H9 (cell line): Measurements from ENCODE around the gene ELMOD3. TPM values are rescaled to one million over a fixed set of nuclear protein-coding genes. Genes with fewer than 3 reads are reported as not detected.

Experiments
- DNase-seq: peaks from one replicate; pipeline ENCODE4 v3.0.0-alpha.2; 2017
- H2AFZ ChIP-seq: one replicate; pipeline ENCODE4 v1.6.1; 2013; ENCODE audit warnings: mild to moderate bottlenecking, low read length, control low read depth, moderate library complexity
- H2AK5ac ChIP-seq: 2 replicates; pipeline ENCODE4 v1.6.1; 2013; ENCODE audit warnings: low read length, control low read depth, mixed read lengths; ENCODE audit not compliant: insufficient read length
- H2BK120ac ChIP-seq: one replicate; pipeline ENCODE4 v1.6.1; 2013; ENCODE audit warnings: low read depth, mild to moderate bottlenecking, low read length, control low read depth, inconsistent platforms; ENCODE audit not compliant: poor library complexity, severe bottlenecking
- H2BK12ac ChIP-seq: 2 replicates; pipeline ENCODE4 v1.6.1; 2013; ENCODE audit warnings: low read length, control low read depth, mixed read lengths, low read depth; ENCODE audit not compliant: insufficient read length
- H2BK15ac ChIP-seq: 2 replicates; pipeline ENCODE4 v1.6.1; 2013; ENCODE audit warnings: low read depth, low read length, control low read depth
- H2BK20ac ChIP-seq: one replicate; pipeline ENCODE4 v1.6.1; 2013; ENCODE audit warnings: low read depth, mild to moderate bottlenecking, low read length, control low read depth, inconsistent platforms; ENCODE audit not compliant: poor library complexity, severe bottlenecking
- H2BK5ac ChIP-seq: 2 replicates; pipeline ENCODE4 v1.6.1; 2013; ENCODE audit warnings: low read length, control low read depth, mixed read lengths; ENCODE audit not compliant: insufficient read length
- H3K14ac ChIP-seq: 2 replicates; pipeline ENCODE4 v1.6.1; 2013; ENCODE audit warnings: low read length, control low read depth; ENCODE audit not compliant: insufficient read depth
- H3K18ac ChIP-seq: 2 replicates; pipeline ENCODE4 v1.6.1; 2013; ENCODE audit warnings: low read depth, mild to moderate bottlenecking, mixed read lengths, low read length, control low read depth; ENCODE audit not compliant: insufficient read length
- H3K23ac ChIP-seq: 2 replicates; pipeline ENCODE4 v1.6.1; 2013; ENCODE audit warnings: low read length, control low read depth, mixed read lengths, low read depth; ENCODE audit not compliant: insufficient read length
- H3K23me2 ChIP-seq: 2 replicates; pipeline ENCODE4 v1.6.1; 2013; ENCODE audit warnings: low read depth, mild to moderate bottlenecking, mixed read lengths, low read length, control low read depth; ENCODE audit not compliant: insufficient read length, poor library complexity, severe bottlenecking
- H3K27ac ChIP-seq: 2 replicates; pipeline ENCODE4 v1.5.1; 2013; ENCODE audit warnings: low read length, control low read depth, mixed read lengths, low read depth; ENCODE audit not compliant: insufficient read length
- H3K27me3 ChIP-seq: 2 replicates; pipeline ENCODE4 v1.6.1; 2013; ENCODE audit warnings: low read length, control low read depth, inconsistent platforms; ENCODE audit not compliant: insufficient read depth
- H3K4ac ChIP-seq: 2 replicates; pipeline ENCODE4 v1.6.1; 2013; ENCODE audit warnings: low read depth, mild to moderate bottlenecking, control low read depth, inconsistent platforms, low read length, moderate library complexity
- H3K4me1 ChIP-seq: 2 replicates; pipeline ENCODE4 v1.6.1; 2013; ENCODE audit warnings: low read length, control low read depth, inconsistent platforms; ENCODE audit not compliant: insufficient read depth
- H3K4me2 ChIP-seq: 2 replicates; pipeline ENCODE4 v1.6.1; 2013; ENCODE audit warnings: low read length, control low read depth, mixed read lengths; ENCODE audit not compliant: insufficient read length, insufficient read depth
- H3K56ac ChIP-seq: 2 replicates; pipeline ENCODE4 v1.6.1; 2013; ENCODE audit warnings: low read depth, mild to moderate bottlenecking, mixed read lengths, low read length, control low read depth; ENCODE audit not compliant: insufficient read length
- H3K79me1 ChIP-seq: 2 replicates; pipeline ENCODE4 v1.6.1; 2013; ENCODE audit warnings: low read depth, mild to moderate bottlenecking, moderate library complexity, low read length, control low read depth, inconsistent platforms; ENCODE audit not compliant: insufficient read depth, poor library complexity, severe bottlenecking
- H3K79me2 ChIP-seq: 2 replicates; pipeline ENCODE4 v1.6.1; 2013; ENCODE audit warnings: low read length, control low read depth, inconsistent platforms; ENCODE audit not compliant: insufficient read depth
- H3K9ac ChIP-seq: 2 replicates; pipeline ENCODE4 v1.6.1; 2013; ENCODE audit warnings: low read length, control low read depth, mixed read lengths; ENCODE audit not compliant: insufficient read length; ENCODE audit errors: extremely low read depth
- H3K9me3 ChIP-seq: one replicate; pipeline ENCODE4 v1.6.1; 2013; ENCODE audit warnings: low read depth, low read length, inconsistent platforms; ENCODE audit not compliant: control insufficient read depth
- H3T11ph ChIP-seq: one replicate; pipeline ENCODE4 v1.6.1; 2013; ENCODE audit warnings: mild to moderate bottlenecking, low read length, control low read depth, inconsistent platforms
- H4K20me1 ChIP-seq: one replicate; pipeline ENCODE4 v1.6.1; 2013; ENCODE audit not compliant: control insufficient read depth, insufficient read length, insufficient read depth
- H4K5ac ChIP-seq: 2 replicates; pipeline ENCODE4 v1.6.1; 2013; ENCODE audit warnings: low read depth, mild to moderate bottlenecking, mixed read lengths, low read length, control low read depth; ENCODE audit not compliant: insufficient read length
- H4K8ac ChIP-seq: replicated peaks from 2 replicates; pipeline ENCODE4 v1.6.1; 2013; ENCODE audit warnings: low read length, control low read depth, mixed read lengths, low read depth; ENCODE audit not compliant: insufficient read length
- H4K91ac ChIP-seq: 2 replicates; pipeline ENCODE4 v1.6.1; 2013; ENCODE audit warnings: low read depth, mild to moderate bottlenecking, moderate library complexity, mixed read lengths, low read length, control low read depth; ENCODE audit not compliant: insufficient read length
- H3K27ac Mint-ChIP-seq, 3 experiments: 2 replicates in 2 of 3; 3 replicates in 1 of 3; pipeline ENCODE4 v1.8.0; 2020 to 2021; ENCODE audit warnings: mixed read lengths in 3 of 3, mild to moderate bottlenecking in 1 of 3, moderate library complexity in 1 of 3
- H3K27me3 Mint-ChIP-seq: 2 replicates; pipeline ENCODE4 v1.8.0; 2021; ENCODE audit warnings: low read depth, mild to moderate bottlenecking, moderate library complexity, mixed read lengths
- H3K36me3 Mint-ChIP-seq, 3 experiments: 2 replicates in 2 of 3; 3 replicates in 1 of 3; pipeline ENCODE4 v1.8.0; 2020 to 2021; ENCODE audit warnings: low read depth in 3 of 3, mixed read lengths in 3 of 3; ENCODE audit not compliant: insufficient read depth in 1 of 3
- H3K4me1 Mint-ChIP-seq, 2 experiments: 2 replicates each; pipeline ENCODE4 v1.8.0; 2020; ENCODE audit warnings: mixed read lengths in 2 of 2
- H3K4me3 Mint-ChIP-seq, 2 experiments: 2 replicates in 1 of 2; 3 replicates in 1 of 2; pipeline ENCODE4 v1.8.0; 2020 to 2021; ENCODE audit warnings: mild to moderate bottlenecking in 2 of 2, mixed read lengths in 2 of 2, moderate library complexity in 1 of 2
- H3K9me3 Mint-ChIP-seq, 2 experiments: 2 replicates in 1 of 2; 3 replicates in 1 of 2; pipeline ENCODE4 v1.8.0; 2020; ENCODE audit warnings: mild to moderate bottlenecking in 2 of 2, mixed read lengths in 2 of 2, moderate library complexity in 1 of 2
- CTCF ChIP-seq: fragments of 200-600 bp; sonication (generic); conservative IDR thresholded peaks from 3 replicates; pipeline ENCODE4 v1.8.0; 2021; ENCODE audit warnings: antibody characterized with exemption, mild to moderate bottlenecking
- WGBS: extraction: QIAGEN DNeasy Blood & Tissue Kit; methylation state at CpG from one replicate; pipeline ENCODE4 v1.1.7; 2013; ENCODE audit warnings: missing lambda C conversion rate, low lambda C conversion rate, mixed read lengths; ENCODE audit not compliant: insufficient read length; ENCODE audit errors: extremely low coverage; 5-methylcytosine and 5-hydroxymethylcytosine counted together
- total RNA-seq: library from RNA; stranded (reverse); gene quantifications from 2 replicates; pipeline ENCODE4 v1.2.1, GENCODE V29; 2021

ELMOD3 gene
- total RNA-seq, 1 experiment from 2014 or later: 7.6 TPM

- Histone ChIP-seq H3K27me3 (no peaks in the 10 kb centered on the region), H3K4ac (no peak overlapping the region), H3K9ac (no peak overlapping the region), H4K5ac (no peak overlapping the region), H2BK20ac (no peak overlapping the region), H2BK120ac (no peak overlapping the region), H2BK15ac (no peak overlapping the region), H2AFZ (no peak overlapping the region), H3K23ac (no peak overlapping the region), H2BK12ac (no peak overlapping the region), H3T11ph (no peak overlapping the region), H3K27ac (no peak overlapping the region), H3K56ac (no peak overlapping the region), H4K8ac (no peak overlapping the region), H3K9me3 (no peaks in the 10 kb centered on the region), H3K4me2 (no peak overlapping the region), H3K79me1 (peaks cover 16% of the 10 kb centered on the region), H3K23me2 (peaks cover 18% of the 10 kb centered on the region), H3K18ac (no peak overlapping the region), H3K79me2 (peaks cover 8% of the 10 kb centered on the region; the same call in 1 of the 2 replicates), H3K14ac (no peak overlapping the region), H2BK5ac (no peak overlapping the region), H4K20me1 (no peaks in the 10 kb centered on the region), H2AK5ac (no peak overlapping the region), H4K91ac (no peak overlapping the region), H3K4me1 (no peaks in the 10 kb centered on the region)
- no peak for TF ChIP-seq CTCF
- H3K4me3 Mint-ChIP-seq: peak overlapping the region; percentile 90 to 93; a peak in 2 of 5 replicates
- H3K9me3 Mint-ChIP-seq: no peaks in the 10 kb centered on the region; a peak in 1 of 5 replicates
- DNase-seq: no peak
- H3K4me1 Mint-ChIP-seq: peaks cover 28 to 35% of the 10 kb centered on the region in 2 experiments
- H3K27ac Mint-ChIP-seq: no peak overlapping the region
- no CpG with 5 or more reads among the region's 10 CpGs for WGBS
- H3K27me3 Mint-ChIP-seq: no peaks in the 10 kb centered on the region; the same call in 1 of the 2 replicates
- H3K36me3 Mint-ChIP-seq: peaks cover 32 to 72% (median 64%) of the 10 kb centered on the region in 3 experiments; a peak in 6 of 7 replicates
These were observed 29.7 kb upstream of the ELMOD3 start for GRCh38 chr2:85324639-85325465.
